Activated CD4-positive, CD25-positive, alpha-beta regulatory T cell treated with anti-CD3 and anti-CD28 coated beads, Interleukin-2, amount 50 U/mL, for 16 hours (primary cell): Measurements from ENCODE around the gene ZNF28.
"Not testable (repeated sequence)": the region's sequence is repeated elsewhere in the genome, so short reads cannot be mapped to it uniquely, and the experiment has no call there.

Experiments used
- DNase-seq: peaks from one replicate; pipeline ENCODE4 v3.0.0-alpha.2; 2020; ENCODE audit warnings: low read depth, low spot score

ZNF28 gene

DNA sequence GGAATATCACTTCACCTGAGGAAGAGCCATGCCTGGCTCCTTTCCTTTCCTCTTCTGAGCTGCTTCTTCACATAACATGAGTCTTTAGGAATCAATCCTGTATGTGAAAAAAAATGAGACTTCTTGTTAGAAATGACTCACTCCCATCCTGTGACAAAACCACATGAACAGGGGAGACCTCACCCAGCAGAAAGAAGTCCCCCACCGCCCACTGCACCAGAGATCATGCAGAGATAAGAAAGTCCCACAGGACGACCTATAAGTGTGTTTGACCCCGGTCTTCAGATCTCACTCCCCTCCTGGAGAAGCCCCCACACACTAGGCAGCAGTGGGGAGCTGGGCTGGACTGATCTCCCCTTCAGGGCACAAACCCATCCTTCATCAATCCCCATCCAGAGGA, 42.6 kb downstream of the ZNF28 start:
- DNase-seq, result no peak

DNA sequence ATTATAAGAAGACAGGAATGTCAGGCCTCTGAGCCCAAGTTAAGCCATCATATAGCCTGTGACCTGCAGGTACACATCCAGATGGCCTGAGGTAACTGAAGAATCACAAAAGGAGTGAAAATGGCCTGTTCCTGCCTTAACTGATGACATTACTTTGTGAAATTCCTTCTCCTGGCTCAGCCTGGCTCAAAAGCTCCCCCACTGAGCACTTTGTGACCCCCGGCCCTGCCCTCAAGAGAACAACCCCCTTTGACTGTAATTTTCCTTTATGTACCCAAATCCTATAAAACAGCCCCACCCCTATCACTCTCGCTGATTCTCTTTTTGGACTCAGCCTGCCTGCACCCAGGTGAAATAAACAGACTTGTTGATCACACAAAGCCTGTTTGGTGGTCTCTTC, 65.0 kb downstream of the ZNF28 start:
- DNase-seq, result not testable (repeated sequence)

DNA sequence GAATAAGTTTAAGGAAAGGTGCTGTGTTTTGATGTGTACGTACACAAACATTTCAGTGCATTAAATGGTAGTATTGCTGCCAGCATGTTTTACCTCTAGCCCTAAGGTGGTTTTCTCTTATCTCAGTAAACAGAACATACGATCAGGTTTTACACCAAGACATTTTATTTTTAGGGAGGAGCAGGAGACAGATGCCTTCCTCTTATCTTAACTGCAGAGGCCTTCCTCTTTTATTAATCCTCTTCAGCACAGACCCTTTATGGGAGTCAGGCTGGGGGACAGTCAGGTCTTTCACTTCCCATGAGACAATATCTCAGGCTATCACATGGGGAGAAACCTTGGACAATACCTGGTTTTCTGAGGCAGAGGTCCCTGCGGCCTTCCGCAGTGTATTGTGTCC, 71.7 kb downstream of the ZNF28 start:
- no peak for DNase-seq

DNA sequence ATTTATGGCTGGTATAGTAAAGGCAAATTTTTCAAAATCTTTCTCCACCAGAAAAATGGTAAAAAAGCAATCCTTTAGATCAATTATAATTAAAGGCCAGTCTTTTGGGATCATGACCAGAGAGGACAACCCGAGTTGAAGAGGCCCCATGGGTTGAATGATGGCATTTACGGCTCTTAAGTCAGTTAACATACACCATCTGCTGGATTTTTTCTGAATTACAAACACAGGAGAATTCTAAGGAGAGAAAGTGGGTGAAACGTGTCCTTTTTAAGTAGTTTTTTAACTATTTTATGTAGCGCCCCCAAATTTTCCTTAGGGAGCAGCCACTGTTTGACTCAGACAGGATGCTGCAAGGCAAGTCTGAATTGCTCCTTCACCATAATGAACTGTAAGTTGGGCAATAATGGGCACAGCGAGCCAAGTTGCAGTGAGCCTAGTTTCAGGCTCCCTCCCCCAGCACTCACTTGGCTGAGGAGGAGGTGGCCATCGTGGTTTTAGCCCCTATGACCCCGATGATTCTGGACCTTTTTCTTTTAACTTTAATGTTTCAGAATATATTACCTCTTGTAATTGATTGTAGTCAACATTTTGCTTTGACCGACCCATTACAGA, 73.0 kb downstream of the ZNF28 start:
- no peak for DNase-seq
